22Rv1 (cell line): ENCODE results near the gene FRK.

ENCODE experiments used
- ZFX ChIP-seq: fragments of 450-650 bp; IDR thresholded peaks from 2 replicates; pipeline ENCODE4 v1.6.1; 2017; ENCODE audit warnings: antibody characterized with exemption, borderline replicate concordance
- TF ChIP-seq, protein P1 (sequence below): fragments of 450-650 bp; IDR thresholded peaks from 2 replicates; pipeline ENCODE4 v1.5.1; 2017; ENCODE audit warnings: mild to moderate bottlenecking

DNA sequence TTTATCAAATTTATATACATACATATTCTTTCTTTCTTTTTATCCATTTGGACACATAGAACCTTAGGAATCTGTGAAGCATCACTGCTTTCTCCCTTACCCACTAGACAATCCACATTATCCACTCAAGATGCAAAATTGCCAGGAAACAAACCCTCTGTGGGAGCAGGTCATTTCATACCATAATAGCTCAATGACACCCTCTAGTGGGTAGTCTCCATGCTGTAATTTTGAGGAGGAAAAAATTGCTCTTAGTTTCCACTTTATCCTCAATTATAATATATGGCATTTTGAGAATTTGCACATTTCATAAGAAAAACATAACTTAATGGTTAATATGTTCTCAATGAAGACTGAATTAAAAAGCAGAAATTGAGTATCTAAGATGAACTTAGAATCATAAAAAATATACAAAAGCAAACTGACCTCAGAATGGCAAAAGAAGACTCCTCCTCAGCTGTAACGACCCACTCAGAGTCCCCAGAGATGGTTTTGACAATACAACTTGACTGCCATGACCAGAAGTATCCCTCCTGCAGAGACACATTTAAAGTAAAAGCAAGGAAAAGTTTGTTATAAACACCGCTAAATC lies 164.1 kb downstream of the FRK start:
- TF ChIP-seq, protein P1, sequence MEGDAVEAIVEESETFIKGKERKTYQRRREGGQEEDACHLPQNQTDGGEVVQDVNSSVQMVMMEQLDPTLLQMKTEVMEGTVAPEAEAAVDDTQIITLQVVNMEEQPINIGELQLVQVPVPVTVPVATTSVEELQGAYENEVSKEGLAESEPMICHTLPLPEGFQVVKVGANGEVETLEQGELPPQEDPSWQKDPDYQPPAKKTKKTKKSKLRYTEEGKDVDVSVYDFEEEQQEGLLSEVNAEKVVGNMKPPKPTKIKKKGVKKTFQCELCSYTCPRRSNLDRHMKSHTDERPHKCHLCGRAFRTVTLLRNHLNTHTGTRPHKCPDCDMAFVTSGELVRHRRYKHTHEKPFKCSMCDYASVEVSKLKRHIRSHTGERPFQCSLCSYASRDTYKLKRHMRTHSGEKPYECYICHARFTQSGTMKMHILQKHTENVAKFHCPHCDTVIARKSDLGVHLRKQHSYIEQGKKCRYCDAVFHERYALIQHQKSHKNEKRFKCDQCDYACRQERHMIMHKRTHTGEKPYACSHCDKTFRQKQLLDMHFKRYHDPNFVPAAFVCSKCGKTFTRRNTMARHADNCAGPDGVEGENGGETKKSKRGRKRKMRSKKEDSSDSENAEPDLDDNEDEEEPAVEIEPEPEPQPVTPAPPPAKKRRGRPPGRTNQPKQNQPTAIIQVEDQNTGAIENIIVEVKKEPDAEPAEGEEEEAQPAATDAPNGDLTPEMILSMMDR, result peak; percentile 87
- TF ChIP-seq ZFX, result no peak
